ENCODE measurements around the gene ZSCAN22. TPM values are rescaled to one million over a fixed set of nuclear protein-coding genes. Genes with fewer than 3 reads are reported as not detected.

The ZSCAN22 gene
- total RNA-seq, 1 donor from 2014 or later, result 3.2 TPM

DNA sequence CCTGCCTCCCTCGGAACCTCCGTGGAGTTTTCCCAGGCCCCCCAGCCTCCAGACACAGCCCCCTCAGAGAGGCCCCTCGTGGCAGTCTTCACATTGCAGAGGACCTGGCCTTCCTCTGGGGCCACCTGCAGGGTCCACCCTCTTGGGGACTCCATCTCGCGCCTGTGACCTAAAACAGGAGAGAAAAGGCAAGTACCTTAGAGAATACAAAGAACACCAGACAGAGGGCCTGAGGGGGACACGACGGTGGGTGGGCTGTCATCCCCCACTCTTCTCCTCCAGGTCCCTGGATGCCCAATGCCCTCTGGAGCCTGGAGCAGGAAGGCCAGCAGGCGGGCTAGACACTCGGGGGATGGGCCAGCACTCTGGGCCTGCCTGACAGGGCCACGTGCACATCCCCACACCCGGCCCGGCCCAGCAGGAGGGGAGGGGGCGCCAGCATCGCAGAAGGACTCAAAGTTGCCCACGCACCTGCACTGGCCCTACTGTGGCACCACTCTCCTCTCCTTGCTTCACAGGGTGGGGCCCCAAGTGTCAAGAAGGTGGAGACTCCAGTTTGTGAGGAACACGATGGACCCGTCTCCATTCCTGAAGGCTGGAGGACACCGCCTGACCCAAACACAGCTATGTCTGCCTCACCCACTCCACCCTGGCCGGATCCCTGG lies 30.8 kb downstream of the ZSCAN22 start:
- Mint-ChIP-seq H3K4me1 (ENCODE audit: unreplicated experiment) (peaks cover 3% of the 10 kb centered on the region), H3K9me3 (ENCODE audit: unreplicated experiment) (no peaks in the 10 kb centered on the region), H3K27ac (ENCODE audit: unreplicated experiment) (no peak overlapping the region), H3K4me3 (ENCODE audit: unreplicated experiment) (no peak overlapping the region), H3K27me3 (ENCODE audit: unreplicated experiment) (peaks cover 21% of the 10 kb centered on the region), H3K36me3 (ENCODE audit: low read depth, unreplicated experiment) (peaks cover 6% of the 10 kb centered on the region)
- TF ChIP-seq, protein P1, sequence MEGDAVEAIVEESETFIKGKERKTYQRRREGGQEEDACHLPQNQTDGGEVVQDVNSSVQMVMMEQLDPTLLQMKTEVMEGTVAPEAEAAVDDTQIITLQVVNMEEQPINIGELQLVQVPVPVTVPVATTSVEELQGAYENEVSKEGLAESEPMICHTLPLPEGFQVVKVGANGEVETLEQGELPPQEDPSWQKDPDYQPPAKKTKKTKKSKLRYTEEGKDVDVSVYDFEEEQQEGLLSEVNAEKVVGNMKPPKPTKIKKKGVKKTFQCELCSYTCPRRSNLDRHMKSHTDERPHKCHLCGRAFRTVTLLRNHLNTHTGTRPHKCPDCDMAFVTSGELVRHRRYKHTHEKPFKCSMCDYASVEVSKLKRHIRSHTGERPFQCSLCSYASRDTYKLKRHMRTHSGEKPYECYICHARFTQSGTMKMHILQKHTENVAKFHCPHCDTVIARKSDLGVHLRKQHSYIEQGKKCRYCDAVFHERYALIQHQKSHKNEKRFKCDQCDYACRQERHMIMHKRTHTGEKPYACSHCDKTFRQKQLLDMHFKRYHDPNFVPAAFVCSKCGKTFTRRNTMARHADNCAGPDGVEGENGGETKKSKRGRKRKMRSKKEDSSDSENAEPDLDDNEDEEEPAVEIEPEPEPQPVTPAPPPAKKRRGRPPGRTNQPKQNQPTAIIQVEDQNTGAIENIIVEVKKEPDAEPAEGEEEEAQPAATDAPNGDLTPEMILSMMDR (IDR thresholded peaks at IDR 0.05; ENCODE audit: unreplicated experiment), result no peak
- DNase-seq (ENCODE audit: low spot score), result no peak

DNA sequence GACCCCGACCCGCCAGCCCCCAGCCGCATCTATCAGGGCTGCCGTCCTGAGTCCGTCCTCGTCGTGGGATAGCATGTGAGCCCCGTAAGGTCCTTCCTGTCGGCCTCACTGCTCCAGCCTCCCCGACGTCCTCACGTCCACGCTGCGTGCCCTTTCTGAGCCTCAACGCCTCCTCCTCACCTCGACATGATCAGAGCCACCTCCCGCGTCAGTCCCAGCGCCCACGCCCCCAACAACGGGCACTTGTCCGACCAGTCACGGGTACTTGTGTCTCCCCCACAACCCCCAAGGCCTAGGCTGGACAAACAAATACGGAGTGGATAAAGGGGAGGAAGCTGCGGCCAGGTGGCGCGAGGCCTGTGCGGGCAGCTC lies 35.1 kb downstream of the ZSCAN22 start:
- H3K27ac Mint-ChIP-seq (ENCODE audit: unreplicated experiment), result peak overlapping the region; percentile 100
- peak; percentile 63 for DNase-seq (ENCODE audit: low spot score)
- H3K27me3 Mint-ChIP-seq (ENCODE audit: unreplicated experiment), result peaks cover 13% of the 10 kb centered on the region
- peaks cover 4% of the 10 kb centered on the region for H3K36me3 Mint-ChIP-seq (ENCODE audit: low read depth, unreplicated experiment)
- TF ChIP-seq, protein P1 (IDR thresholded peaks at IDR 0.05; ENCODE audit: unreplicated experiment), result no peak
- H3K9me3 Mint-ChIP-seq (ENCODE audit: unreplicated experiment), result no peaks in the 10 kb centered on the region
- peak overlapping the region; percentile 97 for H3K4me3 Mint-ChIP-seq (ENCODE audit: unreplicated experiment)
- H3K4me1 Mint-ChIP-seq (ENCODE audit: unreplicated experiment), result peaks cover 3% of the 10 kb centered on the region

DNA sequence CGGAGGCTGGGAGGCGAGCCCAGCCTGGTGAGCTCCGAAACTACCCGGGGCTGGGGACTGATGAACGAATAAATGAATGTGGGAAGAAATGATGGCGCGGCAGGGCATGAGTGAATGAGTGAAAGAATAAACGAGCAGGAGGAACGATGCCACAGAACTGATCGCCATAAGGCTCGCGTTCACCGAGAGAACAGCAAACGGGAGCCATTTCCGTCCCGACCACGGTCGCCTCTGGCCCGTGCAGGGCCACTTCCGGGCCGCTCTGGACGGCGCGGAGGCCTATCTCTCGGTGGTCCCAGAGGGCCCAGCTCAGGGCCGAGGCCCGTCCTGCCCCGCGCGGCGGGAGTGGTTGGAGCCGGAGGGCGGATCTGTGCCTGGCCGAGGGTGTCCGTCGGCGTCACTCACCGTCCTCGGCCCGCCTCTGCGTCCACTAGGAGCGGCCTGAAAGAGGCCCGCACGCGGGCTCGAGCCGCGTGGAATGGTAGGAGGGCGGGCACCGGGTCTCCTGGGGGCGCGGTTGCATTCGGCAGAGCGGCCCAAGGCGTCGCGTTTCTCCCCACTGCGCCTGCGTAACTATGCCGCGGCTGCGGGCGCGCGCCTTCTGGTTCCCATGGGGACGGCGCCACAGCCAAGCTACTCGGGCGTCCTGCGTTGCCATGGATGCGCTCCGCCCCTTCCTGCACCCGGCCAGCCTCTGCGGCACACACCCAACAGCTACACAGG lies 35.6 kb downstream of the ZSCAN22 start, which contains the start of gene ZNF497:
TSS of gene ZNF497 (minus strand) at position 480 of the 723 bp plus-strand sequence. CDS start 5,116 bp downstream, outside the sequence.
- H3K4me3 Mint-ChIP-seq (ENCODE audit: unreplicated experiment), result peak within 1 kb of the TSS; percentile 97
- peak within 1 kb of the TSS; percentile 100 for H3K27ac Mint-ChIP-seq (ENCODE audit: unreplicated experiment)
- peaks cover 13% of the 10 kb centered on the region for H3K27me3 Mint-ChIP-seq (ENCODE audit: unreplicated experiment)
- peaks cover 3% of the 10 kb centered on the region for H3K4me1 Mint-ChIP-seq (ENCODE audit: unreplicated experiment)
- peak; percentile 97 for DNase-seq (ENCODE audit: low spot score)
- TF ChIP-seq, protein P1 (IDR thresholded peaks at IDR 0.05; ENCODE audit: unreplicated experiment), result no peak
- no peaks in the 10 kb centered on the region for H3K9me3 Mint-ChIP-seq (ENCODE audit: unreplicated experiment)
- H3K36me3 Mint-ChIP-seq (ENCODE audit: low read depth, unreplicated experiment), result peaks cover 6% of the 10 kb centered on the region

DNA sequence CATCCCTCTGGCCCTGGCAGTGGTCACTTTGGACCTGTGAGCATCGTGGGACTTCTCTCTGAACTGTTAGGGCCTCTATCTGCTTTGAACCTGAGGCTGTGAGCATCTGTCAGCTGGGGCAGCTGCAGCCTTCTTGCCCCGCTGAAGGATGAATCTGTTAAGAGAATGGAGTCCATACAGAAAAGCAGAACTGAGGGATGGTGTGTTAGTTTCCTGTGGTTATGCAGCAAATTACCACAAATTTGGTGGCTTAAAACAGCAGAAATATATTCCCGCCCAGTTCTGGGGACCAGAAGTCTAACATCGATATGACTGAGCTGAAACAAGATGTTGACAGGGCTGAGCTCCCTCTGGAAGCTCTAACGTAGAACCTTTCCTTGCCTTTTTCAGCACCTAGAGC lies 37.4 kb downstream of the ZSCAN22 start:
- peaks cover 3% of the 10 kb centered on the region for H3K4me1 Mint-ChIP-seq (ENCODE audit: unreplicated experiment)
- TF ChIP-seq, protein P1 (IDR thresholded peaks at IDR 0.05; ENCODE audit: unreplicated experiment), result no peak
- H3K27ac Mint-ChIP-seq (ENCODE audit: unreplicated experiment), result no peak overlapping the region
- H3K4me3 Mint-ChIP-seq (ENCODE audit: unreplicated experiment), result no peak overlapping the region
- H3K9me3 Mint-ChIP-seq (ENCODE audit: unreplicated experiment), result no peaks in the 10 kb centered on the region
- peaks cover 6% of the 10 kb centered on the region for H3K36me3 Mint-ChIP-seq (ENCODE audit: low read depth, unreplicated experiment)
- peaks cover 9% of the 10 kb centered on the region for H3K27me3 Mint-ChIP-seq (ENCODE audit: unreplicated experiment)
- DNase-seq (ENCODE audit: low spot score), result no peak
